OCI-M2 (cell line): ENCODE measurements around the gene LOC128125822.
"Not testable (repeated sequence)": the region's sequence is repeated elsewhere in the genome, so short reads cannot be mapped to it uniquely, and the experiment has no call there.

Experiments
- DNase-seq: peaks from one replicate; lab custom pipeline; 2025; ENCODE audit not compliant: unreplicated experiment; lab: John Stamatoyannopoulos, UW

LOC128125822 gene

DNA sequence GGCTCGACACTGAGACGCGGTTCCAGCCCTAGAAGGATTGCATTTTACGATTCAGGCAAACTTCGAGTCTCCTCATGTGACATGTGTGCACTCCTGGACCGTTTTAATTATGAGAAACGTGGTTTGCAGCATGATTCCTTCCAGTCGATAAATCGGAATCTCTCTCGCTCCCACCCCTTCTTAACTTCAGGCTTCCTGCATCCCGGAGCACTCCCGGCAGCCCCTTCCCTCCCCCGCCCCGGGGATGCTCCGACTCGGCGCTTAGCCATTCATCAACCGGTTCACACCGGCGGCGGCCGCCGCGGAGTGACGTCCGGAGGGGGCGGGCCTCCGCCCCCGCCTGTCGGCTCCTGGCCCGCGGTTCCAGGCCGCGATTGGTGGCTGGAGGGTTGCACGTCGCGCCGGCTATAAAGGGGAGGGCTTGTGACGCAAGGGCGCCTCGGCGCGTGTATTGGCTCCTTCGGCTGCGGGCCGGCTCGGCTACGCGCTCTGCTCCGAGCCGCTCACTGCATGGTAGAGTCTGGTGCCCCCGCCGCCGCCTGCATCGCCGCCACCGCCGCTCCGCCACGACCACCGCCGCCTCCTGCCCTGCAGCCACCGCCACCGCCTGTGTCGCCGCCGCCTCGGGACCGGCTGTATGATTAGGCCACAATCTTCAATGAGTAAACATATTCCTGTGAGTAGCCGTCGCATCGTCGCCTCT, at the start of gene LOC128125822, which contains the start of gene PTP4A1:
TSS of gene LOC128125822 (plus strand) at position 437 of the 703 bp plus-strand sequence.
TSS of gene PTP4A1 (plus strand) at position 437 of the 703 bp plus-strand sequence. CDS start 4,401 bp downstream, outside the sequence.
- DNase-seq = peak; percentile 80

DNA sequence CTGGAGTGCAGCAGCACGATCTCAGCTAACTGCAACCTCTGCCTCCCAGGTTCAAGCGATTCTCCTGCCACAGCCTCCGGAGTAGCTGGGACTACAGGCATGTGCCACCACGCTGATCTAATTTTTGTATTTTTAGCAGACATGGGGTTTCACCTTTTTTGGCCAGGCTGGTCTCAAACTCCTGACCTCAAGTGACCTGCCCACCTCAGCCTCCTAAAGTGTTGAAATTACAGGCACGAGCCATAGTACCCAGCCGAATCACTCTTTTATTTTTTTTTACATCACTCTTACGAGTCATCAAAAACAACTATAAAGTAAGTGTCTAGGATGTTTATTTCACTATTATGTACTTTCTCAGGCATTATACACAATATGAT, 49.4 kb upstream of the LOC128125822 start:
- not testable (repeated sequence) for DNase-seq

DNA sequence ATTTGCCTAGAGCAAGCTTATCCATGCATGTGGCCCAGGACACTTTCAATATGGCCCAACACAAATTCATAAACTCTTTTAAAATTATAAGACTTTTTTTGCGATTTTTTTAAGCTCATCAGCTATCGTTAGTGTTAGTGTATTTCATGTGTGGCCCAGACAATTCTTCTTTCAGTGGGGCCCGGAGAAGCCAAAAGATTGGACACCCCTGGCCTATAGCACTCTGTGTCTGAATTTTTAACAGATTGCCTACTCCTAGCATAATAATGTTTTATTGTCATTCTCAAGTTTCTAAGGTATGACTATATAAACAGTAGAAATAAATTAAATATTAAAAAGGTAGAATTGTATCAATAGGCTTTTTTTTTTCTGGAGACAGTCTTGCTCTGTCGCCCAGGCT, 48.6 kb upstream of the LOC128125822 start:
- DNase-seq = no peak

DNA sequence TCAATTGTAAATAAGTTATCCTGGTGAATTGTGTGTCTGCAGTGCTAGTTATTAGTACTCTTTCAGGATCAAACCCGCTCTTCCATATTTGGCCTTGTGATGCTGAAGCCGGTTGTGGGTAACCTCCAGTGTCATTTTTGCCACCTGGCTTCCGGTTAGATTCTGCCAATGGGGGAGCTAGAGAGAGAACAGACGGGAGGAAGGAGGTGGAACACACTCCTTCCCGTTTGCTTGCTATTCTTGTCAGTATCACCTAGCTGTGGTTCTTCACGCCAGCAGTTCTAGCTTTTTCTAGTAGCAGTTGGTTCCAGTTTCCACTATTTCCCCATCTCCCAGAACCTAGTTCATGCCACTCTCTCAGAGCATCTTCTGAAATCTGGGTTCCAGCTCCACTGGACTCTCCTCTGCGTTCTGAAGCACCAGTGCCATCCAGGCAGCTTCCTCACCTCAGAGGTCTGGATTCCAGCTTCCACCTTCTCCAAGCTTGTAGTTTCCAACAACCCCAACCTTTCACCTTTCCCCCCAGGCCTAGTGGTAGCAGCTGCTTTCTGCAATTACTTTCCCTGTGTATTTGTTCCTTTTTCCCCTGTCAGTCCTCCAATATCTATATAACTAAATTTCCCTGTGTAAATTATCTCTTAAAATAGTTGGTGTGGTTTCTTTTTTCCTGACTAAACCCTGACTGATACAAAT, 46.9 kb upstream of the LOC128125822 start:
- no peak for DNase-seq

- DNase-seq = no peak
Measured at GRCh38 chr6:63526931-63527330, 45.3 kb upstream of the LOC128125822 start.

DNA sequence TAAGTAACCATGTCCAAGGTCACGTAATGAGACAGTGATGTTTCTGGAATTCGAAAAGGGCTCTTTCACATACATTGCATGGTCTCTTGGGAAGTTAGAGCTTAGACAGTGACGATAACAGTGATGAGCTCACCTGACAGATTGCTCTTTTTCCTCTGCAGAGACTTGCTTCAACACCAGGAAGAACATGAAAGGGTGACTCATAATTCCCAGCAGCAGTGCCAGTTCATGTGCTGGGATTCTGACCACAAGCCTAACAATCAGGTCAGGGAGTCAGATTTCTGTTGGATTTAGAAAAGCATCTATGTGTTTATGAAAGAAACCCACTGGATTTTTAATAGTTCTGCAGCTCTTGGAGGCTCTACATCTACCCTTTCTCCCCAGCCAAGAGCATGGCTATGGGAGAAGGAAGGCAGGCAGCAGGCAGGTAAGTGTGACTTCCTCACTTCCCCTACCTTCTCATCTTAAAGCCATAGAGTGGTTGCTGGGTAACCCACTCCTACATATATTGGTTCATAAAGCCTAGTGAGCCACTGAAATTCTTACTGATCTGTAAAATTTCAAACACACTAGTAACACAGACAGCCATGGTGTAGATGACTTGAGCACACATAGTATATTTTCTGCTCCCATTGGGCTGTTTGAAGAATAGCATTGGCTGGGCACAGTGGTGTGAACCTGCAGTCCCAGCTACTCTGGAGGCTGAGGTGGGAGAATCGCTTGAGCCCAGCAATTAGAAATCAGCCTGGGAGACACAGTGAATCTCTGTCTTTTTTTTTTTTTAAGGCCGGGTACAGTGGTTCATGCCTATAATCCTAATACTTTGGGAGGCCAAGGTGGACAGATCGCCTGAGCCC, 44.4 kb upstream of the LOC128125822 start:
- DNase-seq = no peak

- no peak for DNase-seq
Measured at GRCh38 chr6:63529498-63529897, 42.8 kb upstream of the LOC128125822 start.

- DNase-seq = no peak
Measured at GRCh38 chr6:63530182-63530581, 42.1 kb upstream of the LOC128125822 start.

GRCh38 chr6:63530991-63531390, 41.3 kb upstream of the LOC128125822 start:
- DNase-seq = no peak

DNA sequence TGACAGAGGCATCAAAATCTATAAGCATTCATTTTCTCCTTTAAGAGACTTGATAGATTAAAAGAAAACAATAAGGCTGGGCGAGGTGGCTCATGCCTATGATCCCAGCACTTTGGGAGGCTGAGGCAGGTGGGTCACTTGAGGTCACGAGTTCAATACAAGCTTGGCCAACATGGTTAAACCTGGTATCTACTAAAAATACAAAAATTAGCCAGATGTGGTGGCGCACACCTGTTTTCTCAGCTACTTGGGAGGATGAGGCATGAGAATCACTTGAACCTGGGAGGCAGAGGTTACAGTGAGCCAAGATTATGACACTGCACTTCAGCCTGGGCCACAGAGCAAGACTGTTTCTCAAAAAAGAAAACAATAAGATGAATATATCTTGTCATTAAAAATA, 39.3 kb upstream of the LOC128125822 start:
- DNase-seq = no peak

GRCh38 chr6:63533952-63534351, 38.3 kb upstream of the LOC128125822 start:
- no peak for DNase-seq

- DNase-seq = no peak
Measured at GRCh38 chr6:63537201-63537958, 34.9 kb upstream of the LOC128125822 start.

DNA sequence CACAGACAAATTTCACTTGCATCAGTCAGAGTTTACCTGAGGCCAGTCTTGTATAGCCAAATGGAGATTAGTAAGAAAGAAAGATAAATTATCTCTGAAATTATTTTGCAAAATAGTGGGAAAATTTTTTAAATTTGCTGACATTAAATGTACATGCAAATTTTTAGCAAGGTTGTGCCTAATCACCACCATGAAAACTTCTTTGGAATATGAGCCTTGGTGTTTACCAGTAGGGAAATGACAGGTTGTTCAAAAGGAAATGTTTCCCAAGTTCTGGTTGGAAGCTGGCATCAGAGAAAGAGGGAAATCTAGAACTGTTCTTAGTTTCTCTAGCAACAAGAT, 34.4 kb upstream of the LOC128125822 start:
- DNase-seq = no peak

- DNase-seq = no peak
Measured at GRCh38 chr6:63538550-63538949, 33.7 kb upstream of the LOC128125822 start.

- DNase-seq = no peak
Measured at GRCh38 chr6:63543001-63543400, 29.3 kb upstream of the LOC128125822 start.

GRCh38 chr6:63543982-63544381, 28.3 kb upstream of the LOC128125822 start:
- DNase-seq = no peak

- no peak for DNase-seq
Measured at GRCh38 chr6:63546236-63546635, 26.0 kb upstream of the LOC128125822 start.

GRCh38 chr6:63546697-63547096, 25.6 kb upstream of the LOC128125822 start:
- DNase-seq = no peak

GRCh38 chr6:63549076-63549475, 23.2 kb upstream of the LOC128125822 start:
- DNase-seq = no peak

GRCh38 chr6:63553208-63553607, 19.1 kb upstream of the LOC128125822 start:
- DNase-seq = no peak

GRCh38 chr6:63553900-63554299, 18.4 kb upstream of the LOC128125822 start:
- no peak for DNase-seq
